Lower leg skin (tissue), 4 donors: ENCODE results near the gene ADAMTSL1. TPM values are rescaled to one million over a fixed set of nuclear protein-coding genes. Genes with fewer than 3 reads are reported as not detected.

Source experiments
- DNase-seq, 2 donors: peaks; one replicate each; pipeline ENCODE4 v3.0.0-alpha.2; 2019; ENCODE audit warnings: low spot score in 2 of 2
- H3K4me3 ChIP-seq: fragments of 200-600 bp; sonication (generic); 2 replicates; pipeline ENCODE4 v1.5.1; 2017; ENCODE audit warnings: mild to moderate bottlenecking, low read depth; ENCODE audit not compliant: poor library complexity, severe bottlenecking
- CTCF ChIP-seq, 3 donors: fragments of 450-650 bp; IDR thresholded peaks; one replicate each; pipeline ENCODE4 v1.5.1; 2016; ENCODE audit warnings: antibody characterized with exemption in 3 of 3, mild to moderate bottlenecking in 3 of 3, moderate library complexity in 2 of 3
- POLR2A ChIP-seq, 2 donors: fragments of 450-650 bp; IDR thresholded peaks; one replicate each; pipeline ENCODE4 v1.6.1; 2016 to 2017; ENCODE audit warnings: antibody characterized with exemption in 2 of 2, mild to moderate bottlenecking in 1 of 2, moderate library complexity in 1 of 2
- WGBS, 2 donors: methylation state at CpG; one replicate each; pipeline ENCODE4 v1.1.5; 2018; 5-methylcytosine and 5-hydroxymethylcytosine counted together
- intact Hi-C: fragments of 100-400 bp; cut with DNase I; formaldehyde crosslinking; loops from one replicate; pipeline ENCODE4 v1.15.0; 2023; ENCODE audit warnings: low total_unique reads
- total RNA-seq, 4 donors: library from RNA; depleted of rRNA; stranded (reverse); fragments of >200 nt; gene quantifications; one replicate each; pipeline ENCODE4 v1.1.0, GENCODE V29; 2016

The ADAMTSL1 gene
- total RNA-seq, 4 donors from 2014 or later: 1.2 to 3.6 (median 1.9) TPM

GRCh38 chr9:18775241-18775640 lies 301.3 kb downstream of the ADAMTSL1 start:
- 89 to 95% methylated on average over 1 of the region's 1 CpG for WGBS, 2 donors
- no peak overlapping the region for H3K4me3 ChIP-seq
- intact Hi-C loops: no loop called here
- DNase-seq: no peak
- TF ChIP-seq POLR2A (IDR thresholded peaks at IDR 0.05) (no peak), CTCF (IDR thresholded peaks at IDR 0.05) (no peak)

DNA sequence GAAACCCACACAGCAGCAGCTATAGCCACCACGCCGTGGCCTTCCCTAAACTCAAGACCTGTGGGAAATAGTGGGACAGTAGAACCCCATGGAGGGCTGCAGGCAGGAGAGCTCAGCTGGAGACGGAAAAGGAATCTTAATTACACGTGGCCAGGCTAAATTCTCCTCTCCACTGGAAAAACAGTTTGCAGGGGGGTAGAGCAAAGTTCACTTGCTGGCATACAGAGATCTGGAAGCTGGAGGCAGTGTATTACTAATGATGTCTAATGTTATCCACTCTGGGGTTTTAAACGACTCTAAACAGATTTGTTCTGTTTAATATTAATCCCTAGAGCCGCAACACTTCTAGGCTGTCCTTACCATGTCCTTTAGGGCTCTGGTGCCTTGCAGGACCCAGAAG lies 302.0 kb downstream of the ADAMTSL1 start:
- intact Hi-C loops: no loop called here
- TF ChIP-seq CTCF (IDR thresholded peaks at IDR 0.05): no peak
- TF ChIP-seq POLR2A (IDR thresholded peaks at IDR 0.05): no peak
- no peak for DNase-seq
- no peak overlapping the region for H3K4me3 ChIP-seq
- WGBS, 2 donors: 81 to 89% methylated on average over 6 of the region's 6 CpGs

DNA sequence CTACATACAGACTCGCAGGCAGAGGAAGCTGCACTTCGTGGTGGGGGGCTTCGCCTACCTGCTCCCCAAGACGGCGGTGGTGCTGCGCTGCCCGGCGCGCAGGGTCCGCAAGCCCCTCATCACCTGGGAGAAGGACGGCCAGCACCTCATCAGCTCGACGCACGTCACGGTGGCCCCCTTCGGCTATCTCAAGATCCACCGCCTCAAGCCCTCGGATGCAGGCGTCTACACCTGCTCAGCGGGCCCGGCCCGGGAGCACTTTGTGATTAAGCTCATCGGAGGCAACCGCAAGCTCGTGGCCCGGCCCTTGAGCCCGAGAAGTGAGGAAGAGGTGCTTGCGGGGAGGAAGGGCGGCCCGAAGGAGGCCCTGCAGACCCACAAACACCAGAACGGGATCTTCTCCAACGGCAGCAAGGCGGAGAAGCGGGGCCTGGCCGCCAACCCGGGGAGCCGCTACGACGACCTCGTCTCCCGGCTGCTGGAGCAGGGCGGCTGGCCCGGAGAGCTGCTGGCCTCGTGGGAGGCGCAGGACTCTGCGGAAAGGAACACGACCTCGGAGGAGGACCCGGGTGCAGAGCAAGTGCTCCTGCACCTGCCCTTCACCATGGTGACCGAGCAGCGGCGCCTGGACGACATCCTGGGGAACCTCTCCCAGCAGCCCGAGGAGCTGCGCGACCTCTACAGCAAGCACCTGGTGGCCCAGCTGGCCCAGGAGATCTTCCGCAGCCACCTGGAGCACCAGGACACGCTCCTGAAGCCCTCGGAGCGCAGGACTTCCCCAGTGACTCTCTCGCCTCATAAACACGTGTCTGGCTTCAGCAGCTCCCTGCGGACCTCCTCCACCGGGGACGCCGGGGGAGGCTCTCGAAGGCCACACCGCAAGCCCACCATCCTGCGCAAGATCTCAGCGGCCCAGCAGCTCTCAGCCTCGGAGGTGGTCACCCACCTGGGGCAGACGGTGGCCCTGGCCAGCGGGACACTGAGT lies 303.2 kb downstream of the ADAMTSL1 start:
- intact Hi-C loops: no loop called here
- TF ChIP-seq CTCF (IDR thresholded peaks at IDR 0.05): no peak
- no peak for TF ChIP-seq POLR2A (IDR thresholded peaks at IDR 0.05)
- H3K4me3 ChIP-seq: no peak overlapping the region
- 97 to 98% methylated on average over 51 to 73 of the region's 73 CpGs for WGBS, 2 donors
- DNase-seq: no peak

DNA sequence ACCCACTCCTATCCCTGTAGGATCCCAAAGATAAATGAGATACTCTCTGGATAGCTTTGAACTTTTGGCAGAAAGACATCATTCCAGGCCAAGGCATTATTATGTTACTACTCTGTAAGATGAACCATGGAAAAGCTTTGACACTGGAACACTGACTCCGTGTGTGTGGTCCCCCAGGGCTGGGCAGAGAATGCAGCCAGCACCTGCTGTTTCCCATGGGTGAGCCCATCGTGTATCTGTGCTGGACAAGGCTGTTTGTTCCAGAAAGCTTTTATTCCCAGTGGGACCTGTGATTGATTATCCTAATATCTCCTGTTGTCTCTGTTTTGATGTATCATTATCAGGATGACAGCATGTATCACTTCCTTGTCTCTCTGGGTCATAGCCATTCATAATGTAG lies 304.2 kb downstream of the ADAMTSL1 start:
- intact Hi-C loops: no loop called here
- no peak for TF ChIP-seq CTCF (IDR thresholded peaks at IDR 0.05)
- no peak for TF ChIP-seq POLR2A (IDR thresholded peaks at IDR 0.05)
- WGBS, 2 donors: 73 to 79% methylated on average over 2 of the region's 2 CpGs
- no peak for DNase-seq
- no peak overlapping the region for H3K4me3 ChIP-seq

GRCh38 chr9:18778846-18779245 lies 304.9 kb downstream of the ADAMTSL1 start:
- DNase-seq: no peak
- 75% methylated on average over 2 of the region's 2 CpGs for WGBS, 2 donors
- intact Hi-C loops: no loop called here
- TF ChIP-seq POLR2A (IDR thresholded peaks at IDR 0.05) (no peak), CTCF (IDR thresholded peaks at IDR 0.05) (no peak)
- H3K4me3 ChIP-seq: no peak overlapping the region
